GM23248 (cell line): Measurements from ENCODE around the gene SPR.

Source experiments
- EZH2 ChIP-seq: fragments of 200-600 bp; sonication (generic); IDR thresholded peaks from 2 replicates; pipeline ENCODE4 v1.6.1; 2018; ENCODE audit warnings: antibody characterized with exemption, mild to moderate bottlenecking; ENCODE audit not compliant: insufficient read depth, poor library complexity, severe bottlenecking
- EZH2phosphoT487 ChIP-seq: fragments of 200-600 bp; sonication (generic); IDR thresholded peaks from 2 replicates; pipeline ENCODE4 v1.6.1; 2018; ENCODE audit warnings: antibody characterized with exemption, moderate library complexity, mild to moderate bottlenecking, low read depth; ENCODE audit not compliant: insufficient read depth

DNA sequence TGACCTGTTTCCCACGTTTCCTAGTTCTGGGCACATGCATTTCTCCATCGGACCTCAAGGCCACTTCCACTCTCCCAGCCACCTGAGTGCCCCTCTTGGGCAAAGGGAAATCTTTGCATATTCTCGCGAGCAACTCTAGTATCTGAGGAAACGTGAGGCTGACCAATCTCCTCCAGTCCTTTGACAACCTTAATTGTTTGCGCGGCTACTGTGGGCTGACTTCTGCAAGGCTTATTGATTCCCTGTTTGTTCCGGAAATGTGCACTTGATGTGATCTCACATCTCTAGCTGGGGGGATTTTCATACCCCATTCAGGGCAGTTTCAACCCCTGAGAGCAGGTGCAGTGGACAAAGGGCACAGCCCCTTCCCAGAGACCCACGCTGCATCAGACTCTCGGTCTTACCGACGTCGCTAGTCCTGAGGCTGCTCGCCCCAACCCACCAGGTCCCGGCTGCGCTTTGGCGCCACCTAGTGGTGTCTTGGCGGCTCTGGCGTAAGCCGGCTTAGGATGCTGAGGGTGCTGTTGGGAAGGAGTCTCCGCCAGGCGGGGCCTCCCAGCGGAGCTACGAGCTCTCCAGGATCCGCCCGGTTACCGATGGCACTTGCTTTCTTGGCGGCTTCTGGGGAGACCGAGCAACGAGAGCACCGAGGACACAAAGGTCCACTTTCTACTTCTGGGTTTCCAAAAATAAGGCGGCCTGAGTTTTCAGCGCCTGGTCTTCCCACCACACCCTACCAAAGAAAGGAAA lies 24.8 kb upstream of the SPR start:
- TF ChIP-seq EZH2phosphoT487 = no peak
- TF ChIP-seq EZH2 = no peak
